Tibial nerve (tissue), 3 donors: ENCODE results near the gene CXorf58.

Source experiments
- CTCF ChIP-seq, 5 experiments: fragments of 200-600 bp in 3 of 5; fragments of 450-650 bp in 2 of 5; sonication (generic) in 3 of 5; IDR thresholded peaks; one replicate each; pipeline ENCODE4 v1.5.1; 2016 to 2019; ENCODE audit warnings: antibody characterized with exemption in 5 of 5, mild to moderate bottlenecking in 3 of 5, moderate library complexity in 2 of 5
- POLR2A ChIP-seq, 2 donors: fragments of 450-650 bp; IDR thresholded peaks; one replicate each; pipeline ENCODE4 v1.6.1; 2017; ENCODE audit warnings: antibody characterized with exemption in 2 of 2, mild to moderate bottlenecking in 2 of 2, moderate library complexity in 2 of 2

- TF ChIP-seq CTCF (IDR thresholded peaks at IDR 0.05), result no peak
- TF ChIP-seq POLR2A (IDR thresholded peaks at IDR 0.05), result no peak
Observed at GRCh38 chrX:23864742-23865326, 43.0 kb upstream of the CXorf58 start.
